ENCODE data around the gene GBF1.

GBF1 gene

GRCh38 chr10:102384053-102384452, 138.7 kb downstream of the GBF1 start:
- TF ChIP-seq CTCF (conservative IDR thresholded peaks at IDR 0.05) = no peak
- no peak overlapping the region for H3K27ac ChIP-seq

DNA sequence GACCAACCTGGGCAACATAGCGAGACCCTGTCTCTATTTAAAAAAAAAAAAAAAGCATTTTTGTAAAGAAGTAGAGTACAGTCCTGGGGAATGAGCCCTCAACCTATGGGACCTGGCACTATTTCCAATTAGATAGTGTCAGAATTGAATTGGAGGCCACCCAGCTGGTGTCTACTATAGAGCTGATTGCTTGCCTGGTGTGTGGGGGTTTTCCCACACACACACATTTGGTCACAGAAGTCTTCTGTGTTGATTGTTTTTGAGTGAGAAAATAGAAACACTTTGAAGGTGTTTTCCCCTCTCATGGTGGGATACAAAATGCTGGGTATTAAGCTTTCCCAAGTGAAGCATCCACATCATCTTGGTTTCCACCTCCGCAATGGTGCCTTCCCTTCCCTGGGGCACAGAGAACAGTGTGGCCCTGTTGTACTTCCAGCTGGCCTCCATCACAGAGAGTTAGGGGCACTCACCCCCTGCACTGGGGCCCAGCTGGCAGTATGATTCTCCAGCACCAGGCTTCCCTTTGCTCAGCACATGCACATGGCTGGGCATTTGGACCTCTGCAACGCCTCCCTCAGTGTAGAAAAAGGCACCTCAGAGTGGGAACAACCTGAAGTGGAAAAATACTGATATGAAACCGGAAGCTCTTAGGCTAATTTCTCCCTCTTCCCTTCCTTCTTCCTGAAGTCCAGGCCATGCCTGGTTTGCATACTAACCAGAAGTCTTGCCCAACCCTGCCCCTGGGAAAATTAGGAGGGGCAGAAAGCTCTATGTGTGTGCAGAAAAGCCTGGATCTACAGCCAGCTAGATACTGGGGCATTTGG, 139.5 kb downstream of the GBF1 start:
- TF ChIP-seq CTCF (conservative IDR thresholded peaks at IDR 0.05) = no peak
- H3K27ac ChIP-seq = no peak overlapping the region

DNA sequence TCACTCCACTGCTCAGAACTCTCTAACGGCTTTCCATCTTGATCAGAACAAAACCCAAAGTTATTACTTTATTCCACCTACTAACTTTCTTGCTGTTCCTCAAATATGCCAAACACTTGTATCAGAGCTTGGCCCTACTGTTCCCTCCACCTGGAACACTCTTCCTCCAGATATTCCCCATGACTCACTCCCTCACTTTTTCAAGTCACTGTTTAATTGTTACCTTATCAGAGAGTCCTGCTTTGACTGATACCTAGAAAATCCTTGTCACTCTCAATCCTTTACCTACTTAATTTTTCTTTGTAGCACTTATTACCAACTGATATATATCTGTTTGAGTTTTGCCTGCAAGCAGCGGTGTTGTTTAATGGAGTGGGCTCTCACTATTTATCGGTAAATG, 144.6 kb downstream of the GBF1 start:
- no peak for TF ChIP-seq CTCF (conservative IDR thresholded peaks at IDR 0.05)
- no peak overlapping the region for H3K27ac ChIP-seq

DNA sequence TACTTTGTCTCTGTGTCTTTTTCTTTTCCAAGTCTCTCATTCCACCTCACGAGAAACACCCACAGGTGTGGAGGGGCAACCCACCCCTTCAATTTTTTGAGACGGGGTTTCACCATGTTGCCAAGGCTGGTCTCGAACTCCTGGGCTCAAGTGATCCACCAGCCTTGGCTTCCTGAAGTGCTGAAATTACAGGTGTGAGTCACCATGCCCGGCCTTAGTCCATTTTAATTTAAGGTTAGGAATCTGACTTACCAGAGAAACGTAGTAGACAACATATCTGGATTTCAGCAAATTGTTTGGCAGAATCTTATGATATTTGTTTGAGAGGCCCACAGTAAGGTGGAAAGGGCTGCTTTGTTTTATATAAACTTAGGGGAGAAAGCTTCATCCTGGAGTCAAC, 147.0 kb downstream of the GBF1 start:
- no peak for TF ChIP-seq CTCF (conservative IDR thresholded peaks at IDR 0.05)
- no peak overlapping the region for H3K27ac ChIP-seq

- H3K27ac ChIP-seq = peak overlapping the region; percentile 61; the same call in 1 of the 2 replicates
- TF ChIP-seq CTCF (conservative IDR thresholded peaks at IDR 0.05) = peak; percentile 96
Observed at GRCh38 chr10:102393411-102394078, 148.2 kb downstream of the GBF1 start.

GRCh38 chr10:102394079-102394800, 148.9 kb downstream of the GBF1 start:
- TF ChIP-seq CTCF (conservative IDR thresholded peaks at IDR 0.05) = peak; percentile 69

DNA sequence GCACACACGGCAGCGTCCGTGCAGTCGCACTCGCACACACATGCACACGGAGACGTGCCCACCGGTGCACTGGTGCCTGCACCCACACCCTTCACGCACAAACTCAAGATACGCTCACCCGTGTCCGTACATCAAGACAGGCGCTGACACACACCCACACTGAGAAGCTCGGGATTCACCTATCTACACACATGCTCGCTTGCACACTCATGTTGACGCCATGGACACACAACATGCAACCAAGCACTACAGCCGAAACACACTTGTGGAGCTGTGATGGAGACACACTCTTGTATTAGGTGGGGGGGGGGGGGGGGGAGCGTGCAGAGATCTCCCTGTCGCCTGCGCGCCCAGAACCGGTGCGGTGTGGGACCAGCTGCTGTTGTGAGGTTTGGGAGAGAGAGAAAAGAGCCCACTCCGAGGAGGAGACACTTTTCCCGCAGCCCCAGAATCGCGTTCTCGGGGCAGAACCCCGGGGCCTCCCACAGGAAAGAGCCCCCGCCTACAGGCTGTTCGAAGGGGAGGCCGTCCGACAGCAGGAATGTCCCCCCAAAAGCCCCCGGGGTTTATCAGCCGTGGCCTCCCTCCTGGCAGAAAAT, 149.6 kb downstream of the GBF1 start:
- peak overlapping the region; percentile 61 for H3K27ac ChIP-seq
- no peak for TF ChIP-seq CTCF (conservative IDR thresholded peaks at IDR 0.05)

More at GRCh38 chr10:102394079-102394800, 148.9 kb downstream of the GBF1 start:
- peak overlapping the region; percentile 61 for H3K27ac ChIP-seq
